Activated naive CD8-positive, alpha-beta T cell treated with anti-CD3 and anti-CD28 coated beads, Interleukin-2, amount 50 U/mL, for 16 hours (primary cell): ENCODE results near the gene MGLL.

Source experiments
- DNase-seq: peaks from one replicate; pipeline ENCODE4 v3.0.0-alpha.2; 2020; ENCODE audit warnings: low read depth, low spot score

The MGLL gene

GRCh38 chr3:127741690-127742089 lies 80.6 kb downstream of the MGLL start:
- no peak for DNase-seq

GRCh38 chr3:127741246-127741645 lies 81.1 kb downstream of the MGLL start:
- DNase-seq: no peak

GRCh38 chr3:127740136-127740915 lies 82.0 kb downstream of the MGLL start:
- no peak for DNase-seq

- DNase-seq: no peak
Observed at GRCh38 chr3:127739347-127740135, 82.8 kb downstream of the MGLL start.

GRCh38 chr3:127738192-127738840 lies 84.0 kb downstream of the MGLL start:
- DNase-seq: no peak

- DNase-seq: no peak
Observed at GRCh38 chr3:127736801-127737539, 85.3 kb downstream of the MGLL start.

GRCh38 chr3:127735767-127736693 lies 86.3 kb downstream of the MGLL start:
- no peak for DNase-seq

GRCh38 chr3:127734754-127735473 lies 87.4 kb downstream of the MGLL start:
- DNase-seq: no peak

GRCh38 chr3:127734181-127734720 lies 88.1 kb downstream of the MGLL start:
- DNase-seq: no peak

- DNase-seq: no peak
Observed at GRCh38 chr3:127733781-127734180, 88.5 kb downstream of the MGLL start.

GRCh38 chr3:127732879-127733350 lies 89.4 kb downstream of the MGLL start:
- no peak for DNase-seq

GRCh38 chr3:127732303-127732702 lies 90.0 kb downstream of the MGLL start:
- DNase-seq: no peak

GRCh38 chr3:127731546-127732289 lies 90.6 kb downstream of the MGLL start:
- no peak for DNase-seq

GRCh38 chr3:127730666-127731295 lies 91.5 kb downstream of the MGLL start:
- DNase-seq: no peak

GRCh38 chr3:127730171-127730570 lies 92.1 kb downstream of the MGLL start:
- no peak for DNase-seq

GRCh38 chr3:127729556-127730056 lies 92.7 kb downstream of the MGLL start:
- DNase-seq: no peak

- DNase-seq: no peak
Observed at GRCh38 chr3:127728417-127729015, 93.8 kb downstream of the MGLL start.

GRCh38 chr3:127726894-127727293 lies 95.4 kb downstream of the MGLL start:
- DNase-seq: no peak
